Measurements from ENCODE around the gene EIF4G1. TPM values are rescaled to one million over a fixed set of nuclear protein-coding genes. Genes with fewer than 3 reads are reported as not detected.

EIF4G1 gene
- total RNA-seq, 1 donor from 2014 or later, result 192 TPM

DNA sequence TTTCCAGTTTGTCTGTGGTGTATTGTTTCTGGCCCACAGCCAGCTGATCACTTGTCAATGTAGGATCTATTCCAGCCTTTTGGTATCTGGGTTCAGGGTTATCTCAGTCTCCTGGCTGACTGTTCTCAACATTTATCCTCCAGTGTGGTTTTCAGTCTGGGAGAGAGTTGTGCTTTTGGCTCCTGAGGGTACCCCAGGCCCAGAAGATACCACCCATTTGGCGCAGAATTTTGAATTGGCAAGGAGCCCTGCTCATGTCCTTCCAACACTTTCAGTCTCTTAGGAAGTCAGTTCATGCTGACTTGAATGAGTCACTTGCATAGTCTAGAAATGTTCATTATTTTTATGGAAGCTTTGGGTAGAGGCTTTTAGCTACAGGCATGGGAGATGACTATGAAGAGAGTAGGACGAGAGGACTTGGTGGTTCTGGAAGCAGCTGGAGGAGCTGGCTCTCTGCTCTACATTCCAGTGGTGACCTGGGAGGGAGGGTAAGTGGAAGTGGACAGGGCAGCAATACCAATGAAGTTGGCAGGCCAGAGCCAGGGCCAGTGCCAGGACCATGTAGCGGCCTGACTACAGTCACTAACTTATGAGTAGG lies 54.3 kb downstream of the EIF4G1 start:
- Histone ChIP-seq H3K4me3 (no peak overlapping the region), H3K27ac (peak overlapping the region; percentile 75 to 80), H3K4me1 (peaks cover 16 to 25% of the 10 kb centered on the region in 2 donors), H3K36me3 (peaks cover 8 to 29% of the 10 kb centered on the region in 2 donors), H3K9me3 (no peaks in the 10 kb centered on the region), H3K27me3 (no peaks in the 10 kb centered on the region)
- intact Hi-C loops (cut with DNase I), result loop anchor here (5.0 to 10.0 kb wide), 2 partner anchors 344 to 406 kb away; partner anchors contain the start of gene MAGEF1
- DNase-seq (ENCODE audit: low spot score in 2 of 2), result peak in 1 of 2 donors; percentile 82
- TF ChIP-seq CTCF (IDR thresholded peaks at IDR 0.05), result no peak

GRCh38 chr3:184371570-184372018 lies 57.2 kb downstream of the EIF4G1 start:
- Histone ChIP-seq H3K36me3 (peaks cover 3 to 15% of the 10 kb centered on the region in 2 donors), H3K27me3 (no peaks in the 10 kb centered on the region), H3K27ac (peak overlapping the region in 1 of 2 donors; percentile 80), H3K4me1 (peaks cover 14 to 22% of the 10 kb centered on the region in 2 donors), H3K9me3 (no peaks in the 10 kb centered on the region), H3K4me3 (no peak overlapping the region)
- TF ChIP-seq CTCF (IDR thresholded peaks at IDR 0.05), result peak; percentile 87 to 94 (median 91)
- DNase-seq (ENCODE audit: low spot score in 2 of 2), result peak in 1 of 2 donors; percentile 89
- intact Hi-C loops (cut with DNase I), result loop anchor here (1.0 to 5.0 kb wide), 4 partner anchors 46 to 172 kb away; no protein-coding TSS in a partner anchor

GRCh38 chr3:184372296-184372821 lies 58.0 kb downstream of the EIF4G1 start:
- no peak for TF ChIP-seq CTCF (IDR thresholded peaks at IDR 0.05)
- no peaks in the 10 kb centered on the region for H3K9me3 ChIP-seq
- no peak overlapping the region for H3K4me3 ChIP-seq
- no peak overlapping the region for H3K27ac ChIP-seq
- intact Hi-C loops (cut with DNase I), result loop anchor here (5.0 kb wide), 2 partner anchors 45 to 95 kb away; no protein-coding TSS in a partner anchor
- no peak for DNase-seq (ENCODE audit: low spot score in 2 of 2)
- no peaks in the 10 kb centered on the region for H3K27me3 ChIP-seq
- H3K4me1 ChIP-seq, result peaks cover 14 to 22% of the 10 kb centered on the region in 2 donors
- peaks cover 0 to 9% of the 10 kb centered on the region in 2 donors for H3K36me3 ChIP-seq

DNA sequence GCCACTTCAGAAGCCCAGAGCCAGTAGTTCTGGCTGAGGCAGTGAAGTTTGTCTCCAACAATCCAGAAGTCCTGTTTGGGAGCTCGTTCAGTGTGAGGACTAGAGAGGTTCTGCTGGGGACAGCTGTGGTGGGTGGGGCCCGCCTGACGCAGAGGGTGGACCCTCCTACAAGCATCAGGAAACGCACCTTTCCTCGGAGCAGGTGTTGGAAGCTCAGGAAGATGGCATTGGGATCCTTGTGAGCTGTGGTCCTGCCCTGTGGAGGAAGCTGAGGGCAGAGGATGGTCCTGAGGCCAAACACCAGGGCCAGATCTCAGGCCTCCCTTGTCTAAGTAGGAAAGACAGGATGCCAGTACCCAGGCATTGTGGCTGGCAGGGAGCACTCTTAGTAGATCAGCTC lies 58.5 kb downstream of the EIF4G1 start:
- no peaks in the 10 kb centered on the region for H3K27me3 ChIP-seq
- DNase-seq (ENCODE audit: low spot score in 2 of 2), result no peak

GRCh38 chr3:184373422-184373821 lies 59.0 kb downstream of the EIF4G1 start:
- no peak overlapping the region for H3K27ac ChIP-seq

More for the DNA sequence above, 58.5 kb downstream of the EIF4G1 start:
- intact Hi-C loops (cut with DNase I), result loop anchor here (5.0 kb wide), 2 partner anchors 44 to 94 kb away; no protein-coding TSS in a partner anchor
- Histone ChIP-seq H3K36me3 (peaks cover 0 to 4% of the 10 kb centered on the region in 2 donors), H3K4me1 (peaks cover 14 to 22% of the 10 kb centered on the region in 2 donors), H3K9me3 (no peaks in the 10 kb centered on the region), H3K4me3 (no peak overlapping the region), H3K27ac (no peak overlapping the region)
- TF ChIP-seq CTCF (IDR thresholded peaks at IDR 0.05), result no peak

More at GRCh38 chr3:184373422-184373821, 59.0 kb downstream of the EIF4G1 start:
- intact Hi-C loops (cut with DNase I), result loop anchor here (5.0 kb wide), 2 partner anchors 44 to 94 kb away; no protein-coding TSS in a partner anchor
- H3K36me3 ChIP-seq, result no peaks in the 10 kb centered on the region
- H3K4me3 ChIP-seq, result no peak overlapping the region
- no peaks in the 10 kb centered on the region for H3K9me3 ChIP-seq
- DNase-seq (ENCODE audit: low spot score in 2 of 2), result no peak
- peaks cover 12 to 19% of the 10 kb centered on the region in 2 donors for H3K4me1 ChIP-seq
- no peaks in the 10 kb centered on the region for H3K27me3 ChIP-seq
- no peak for TF ChIP-seq CTCF (IDR thresholded peaks at IDR 0.05)
